Activated effector memory CD4-positive, alpha-beta T cell treated with anti-CD3 and anti-CD28 coated beads, Interleukin-2, amount 50 U/mL, for 16 hours (primary cell): ENCODE data around the gene FAM81B.

Source experiments
- DNase-seq: peaks from one replicate; pipeline ENCODE4 v3.0.0-alpha.2; 2020

FAM81B gene

GRCh38 chr5:95403996-95404395 is 12.8 kb downstream of the FAM81B start:
- DNase-seq, result no peak

GRCh38 chr5:95406426-95407090 is 15.4 kb downstream of the FAM81B start:
- DNase-seq, result no peak

- DNase-seq, result no peak
These were observed 19.1 kb downstream of the FAM81B start for GRCh38 chr5:95410279-95410678.

GRCh38 chr5:95411474-95411873 is 20.3 kb downstream of the FAM81B start:
- no peak for DNase-seq

- DNase-seq, result no peak
These were observed 23.3 kb downstream of the FAM81B start for GRCh38 chr5:95414451-95414850.

GRCh38 chr5:95417971-95418370 is 26.8 kb downstream of the FAM81B start:
- no peak for DNase-seq

GRCh38 chr5:95422838-95423237 is 31.7 kb downstream of the FAM81B start:
- no peak for DNase-seq

GRCh38 chr5:95424016-95424415 is 32.9 kb downstream of the FAM81B start:
- no peak for DNase-seq

GRCh38 chr5:95424526-95424925 is 33.4 kb downstream of the FAM81B start:
- no peak for DNase-seq

GRCh38 chr5:95426227-95426626 is 35.1 kb downstream of the FAM81B start:
- DNase-seq, result no peak

GRCh38 chr5:95432779-95433178 is 41.6 kb downstream of the FAM81B start:
- DNase-seq, result no peak

- DNase-seq, result no peak
These were observed 48.8 kb downstream of the FAM81B start for GRCh38 chr5:95439801-95440493.

- no peak for DNase-seq
These were observed 49.7 kb downstream of the FAM81B start for GRCh38 chr5:95440825-95441224.

- DNase-seq, result no peak
These were observed 50.5 kb downstream of the FAM81B start for GRCh38 chr5:95441636-95442035.

- DNase-seq, result no peak
These were observed 54.3 kb downstream of the FAM81B start for GRCh38 chr5:95445442-95445841.

- no peak for DNase-seq
These were observed 54.8 kb downstream of the FAM81B start for GRCh38 chr5:95445995-95446394.

GRCh38 chr5:95446560-95447221 is 55.5 kb downstream of the FAM81B start:
- DNase-seq, result no peak

GRCh38 chr5:95447961-95448360 is 56.8 kb downstream of the FAM81B start:
- no peak for DNase-seq

- DNase-seq, result no peak
These were observed 57.6 kb downstream of the FAM81B start for GRCh38 chr5:95448789-95449188.

- DNase-seq, result no peak
These were observed 58.3 kb downstream of the FAM81B start for GRCh38 chr5:95449460-95449859.

- no peak for DNase-seq
These were observed 63.4 kb downstream of the FAM81B start for GRCh38 chr5:95454536-95454935.

- DNase-seq, result no peak
These were observed 69.5 kb downstream of the FAM81B start for GRCh38 chr5:95460665-95461064.

- no peak for DNase-seq
These were observed 80.3 kb downstream of the FAM81B start for GRCh38 chr5:95471487-95471886.

GRCh38 chr5:95471942-95472341 is 80.8 kb downstream of the FAM81B start:
- DNase-seq, result no peak
